GM20431 (cell line): ENCODE results near the gene KLHL2.
"Not testable (repeated sequence)": the region's sequence is repeated elsewhere in the genome, so short reads cannot be mapped to it uniquely, and the experiment has no call there.

ENCODE experiments used
- in situ Hi-C: fragments of 300-500 bp; cut with MseI, MboI; formaldehyde crosslinking; loops from one replicate; pipeline ENCODE4 v1.15.0; 2020; ENCODE audit warnings: low sequenced_read_pairs; ENCODE audit not compliant: unreplicated experiment

Gene KLHL2

DNA sequence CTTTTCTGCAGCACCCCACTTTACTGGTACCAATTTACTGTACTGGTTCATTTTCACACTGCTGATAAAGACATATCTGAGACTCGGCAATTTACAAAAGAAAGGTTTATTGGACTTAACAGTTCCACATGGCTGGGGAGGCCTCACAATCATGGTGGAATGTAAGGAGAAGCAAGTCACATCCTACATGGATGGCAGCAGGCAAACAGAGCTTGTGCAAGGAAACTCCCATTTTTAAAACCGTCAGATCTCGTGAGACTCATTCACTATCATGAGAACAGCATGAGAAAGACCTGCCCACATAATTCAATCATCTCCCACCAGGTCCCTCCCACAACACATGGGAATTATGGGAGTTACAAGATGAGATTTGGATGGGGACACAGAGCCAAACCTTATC is 77.3 kb downstream of the KLHL2 start:
- in situ Hi-C loops: not testable (repeated sequence)

DNA sequence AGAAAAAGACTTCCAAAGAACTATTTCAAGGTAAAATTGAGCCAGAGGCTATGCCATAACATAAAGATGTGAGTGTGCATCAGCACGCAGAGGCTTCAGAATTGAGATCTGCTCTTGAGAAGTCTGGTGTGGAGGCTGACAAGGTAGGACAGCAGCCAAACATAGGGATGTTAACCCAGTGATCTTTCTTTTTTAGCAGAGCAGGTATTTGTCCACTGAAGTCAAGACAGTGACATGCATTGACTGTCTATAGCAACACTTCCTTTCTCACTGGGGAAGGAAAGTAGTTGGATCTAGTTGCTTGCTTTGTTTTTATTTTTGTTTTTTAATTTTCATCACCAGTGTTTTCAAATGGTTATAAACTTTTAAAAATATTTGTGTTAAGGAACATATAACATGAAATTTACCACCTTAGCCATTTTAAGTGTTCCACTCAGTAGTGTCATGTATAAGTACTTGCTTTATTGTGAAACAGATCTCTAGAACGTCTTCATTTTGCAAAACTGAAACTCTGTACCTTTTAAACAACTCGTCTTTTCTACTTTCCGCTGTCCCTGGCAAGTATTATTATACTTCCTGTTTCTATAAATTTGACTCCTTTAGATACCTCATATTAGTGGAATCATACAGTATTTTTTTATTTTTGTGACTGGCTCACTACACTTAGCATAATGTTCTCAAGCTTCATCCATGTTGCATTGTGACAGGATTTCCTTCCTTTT is 79.4 kb downstream of the KLHL2 start:
- in situ Hi-C loops: not testable (repeated sequence)

DNA sequence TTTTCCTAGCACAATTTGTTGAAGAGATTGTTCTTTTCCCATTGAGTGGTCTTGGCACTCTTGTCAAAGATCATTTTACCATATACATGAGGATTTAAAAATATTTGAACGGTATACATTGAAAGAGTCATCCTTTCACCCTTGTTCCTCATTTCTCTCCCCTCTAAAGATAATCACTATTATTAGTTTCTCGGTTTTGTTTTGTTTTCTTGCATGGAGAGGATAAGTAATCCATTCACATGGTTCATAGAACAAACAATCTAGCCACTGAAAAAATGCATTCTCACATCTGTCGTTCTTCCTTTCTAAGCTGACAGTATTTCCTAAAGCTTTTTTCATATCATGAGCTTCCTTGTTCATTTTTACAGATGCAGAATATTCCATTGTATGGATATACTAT is 80.9 kb downstream of the KLHL2 start:
- in situ Hi-C loops: no loop called here

- in situ Hi-C loops: no loop called here
These were observed 81.5 kb downstream of the KLHL2 start for GRCh38 chr4:165288639-165289422.

GRCh38 chr4:165289423-165289785 is 82.0 kb downstream of the KLHL2 start:
- in situ Hi-C loops: no loop called here

DNA sequence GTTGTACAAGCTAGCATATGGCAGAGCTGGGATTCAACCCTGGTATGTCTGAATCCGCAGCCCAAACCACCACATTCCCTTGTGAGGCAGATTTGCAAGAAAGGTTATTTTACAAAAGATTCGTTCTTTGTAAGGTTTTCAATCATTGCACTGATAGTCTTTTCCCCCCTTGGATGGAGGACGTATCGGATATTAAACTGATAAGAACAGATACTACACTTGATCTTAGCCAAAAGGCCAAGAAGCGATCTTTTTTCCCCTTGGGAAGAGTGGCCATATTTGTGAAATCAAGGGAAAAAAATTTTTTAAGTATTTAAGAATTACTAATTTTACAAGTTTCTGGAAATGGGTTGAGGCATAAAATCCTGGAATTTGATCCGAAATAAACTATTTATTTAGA is 85.7 kb downstream of the KLHL2 start:
- in situ Hi-C loops: no loop called here

GRCh38 chr4:165293927-165294649 is 86.7 kb downstream of the KLHL2 start:
- in situ Hi-C loops: no loop called here

DNA sequence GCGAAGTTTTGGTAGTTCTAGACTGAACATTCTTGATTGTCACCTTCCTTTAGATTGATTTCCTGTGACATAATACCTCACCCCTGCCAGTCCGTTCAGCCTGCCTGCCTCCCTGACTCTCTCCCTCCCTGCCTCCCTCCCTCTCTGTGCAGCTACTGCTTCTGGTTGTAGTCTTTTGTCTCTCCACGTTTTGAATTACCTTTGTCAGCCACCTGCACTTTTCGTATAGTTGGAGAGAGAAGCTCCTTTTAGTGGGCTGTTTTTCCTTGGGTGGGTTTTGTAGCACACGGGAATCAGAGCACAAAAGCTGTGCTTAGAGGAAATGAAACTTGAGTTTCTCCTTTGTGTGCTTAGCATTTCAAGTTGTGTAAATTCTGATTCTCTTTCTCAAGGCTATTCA is 87.5 kb downstream of the KLHL2 start:
- in situ Hi-C loops: no loop called here

DNA sequence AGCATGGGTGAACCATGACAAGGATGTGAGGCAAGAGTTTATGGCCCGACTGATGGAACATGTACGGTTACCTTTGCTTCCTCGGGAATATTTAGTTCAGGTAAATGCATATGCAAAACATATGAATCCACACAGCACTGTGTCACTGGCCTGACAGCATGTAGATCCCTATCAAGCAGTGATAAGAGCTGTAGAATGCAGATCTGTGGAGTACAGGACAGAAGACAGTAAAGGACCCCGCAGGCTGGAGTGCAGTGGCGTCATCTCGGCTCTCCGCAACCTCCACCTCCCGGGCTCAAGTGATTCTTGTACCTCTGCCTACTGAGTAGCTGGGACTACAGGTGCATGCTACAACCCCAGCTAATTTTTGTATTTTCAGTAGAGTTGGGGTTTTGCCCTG is 90.3 kb downstream of the KLHL2 start:
- in situ Hi-C loops: no loop called here

DNA sequence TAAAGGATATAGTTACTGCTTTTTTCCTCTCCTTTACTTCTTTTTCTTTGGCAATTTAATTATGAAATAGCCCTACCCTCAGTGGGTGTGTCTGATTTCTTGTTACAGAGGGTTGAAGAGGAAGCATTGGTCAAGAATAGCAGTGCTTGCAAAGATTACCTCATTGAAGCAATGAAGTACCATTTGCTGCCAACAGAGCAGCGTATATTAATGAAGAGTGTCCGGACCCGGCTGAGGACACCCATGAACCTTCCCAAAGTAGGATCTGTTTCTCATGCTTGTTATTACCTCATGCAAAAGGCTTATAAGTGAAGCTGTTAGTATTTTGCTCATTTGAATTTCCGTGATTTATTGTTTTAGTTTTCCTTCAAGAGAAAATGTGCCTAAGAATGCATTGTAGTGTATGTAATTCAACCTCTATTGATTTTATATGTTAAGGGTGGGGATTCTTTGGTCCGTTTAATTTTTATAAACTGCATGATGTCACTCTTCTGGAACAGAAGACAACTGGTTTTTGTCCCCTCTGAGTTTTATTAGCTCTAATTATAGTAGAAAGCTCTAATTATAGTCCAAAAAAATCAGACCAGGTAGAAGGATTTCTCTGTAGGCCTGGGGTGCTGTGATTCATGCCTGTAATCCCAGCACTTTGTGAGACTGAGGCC is 92.2 kb downstream of the KLHL2 start:
- in situ Hi-C loops: no loop called here

DNA sequence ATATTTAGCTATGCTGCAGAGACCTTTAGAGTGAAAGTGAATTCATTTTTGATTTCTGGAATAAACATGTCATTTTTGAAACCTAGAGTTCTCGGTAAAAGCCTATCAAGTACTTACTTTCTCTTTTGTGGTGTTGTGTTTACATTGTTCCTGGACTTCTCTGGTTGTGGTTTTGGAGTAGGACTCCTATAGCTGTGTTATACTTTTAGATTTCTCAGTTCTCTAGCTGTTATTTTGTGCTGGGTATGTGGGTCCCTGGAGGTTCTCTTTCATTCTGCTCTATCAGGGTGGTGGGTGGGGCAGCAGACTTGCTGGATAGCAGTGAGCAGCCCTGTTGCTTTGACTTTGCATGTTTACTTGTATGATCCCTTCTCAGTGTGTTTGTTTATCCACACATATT is 94.5 kb downstream of the KLHL2 start:
- in situ Hi-C loops: no loop called here

GRCh38 chr4:165302658-165303057 is 95.3 kb downstream of the KLHL2 start:
- in situ Hi-C loops: no loop called here

DNA sequence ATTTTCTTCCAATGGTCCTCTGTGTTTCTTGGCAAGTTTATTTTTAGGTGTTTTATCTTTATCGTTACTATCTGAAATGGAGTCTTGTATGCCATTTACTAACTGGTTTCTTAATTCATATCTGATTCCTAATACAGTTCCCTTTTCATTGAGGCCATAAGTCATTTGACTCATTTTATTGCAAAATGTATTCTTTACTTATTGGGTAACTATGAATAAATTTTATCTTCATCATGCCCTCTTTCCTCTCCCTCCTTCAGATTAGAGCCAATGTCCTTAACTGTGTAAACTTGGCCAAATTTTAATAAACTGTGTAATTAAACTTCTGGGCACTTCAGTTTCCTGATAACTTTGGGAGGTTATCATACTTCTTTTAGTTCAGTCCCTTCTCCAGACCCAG is 100.8 kb downstream of the KLHL2 start:
- in situ Hi-C loops: no loop called here

DNA sequence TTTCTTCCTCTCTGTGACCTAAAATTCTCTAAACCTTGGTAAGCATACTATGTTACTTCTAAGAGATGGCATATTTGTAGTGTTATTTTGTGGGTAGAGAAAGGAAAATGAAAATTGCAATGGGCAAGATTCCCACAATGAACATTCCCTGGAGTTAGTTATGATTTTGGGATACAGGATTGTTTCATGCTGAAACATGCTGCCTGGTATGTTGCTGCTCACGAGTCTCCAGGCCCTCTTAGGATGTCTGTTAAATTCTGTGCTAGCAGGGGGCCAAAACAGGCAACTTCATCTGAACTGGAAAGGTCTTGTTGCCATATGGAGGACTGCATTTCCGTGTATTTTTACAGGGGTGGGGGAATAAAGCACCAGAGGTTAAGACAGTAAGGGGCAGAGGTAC is 101.2 kb downstream of the KLHL2 start:
- in situ Hi-C loops: no loop called here

DNA sequence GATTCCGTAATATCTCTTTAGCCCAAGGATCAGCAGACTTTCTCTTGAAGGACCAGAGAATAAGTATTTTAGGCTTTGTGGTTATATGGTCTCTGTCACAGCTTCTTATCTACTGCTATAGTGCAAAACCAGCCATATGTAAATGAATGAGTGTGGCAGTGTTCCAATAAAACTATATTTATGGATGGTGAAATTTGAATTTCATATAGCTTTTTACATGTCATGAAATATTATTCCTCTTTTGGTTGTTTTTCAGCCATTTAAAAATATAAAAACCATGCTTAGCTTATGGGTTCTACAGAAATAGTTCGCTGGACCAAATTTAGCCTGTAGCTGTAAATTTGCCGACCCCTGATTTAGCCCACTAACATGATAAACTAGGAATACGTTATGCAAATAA is 102.1 kb downstream of the KLHL2 start:
- in situ Hi-C loops: no loop called here

GRCh38 chr4:165312506-165312905 is 105.1 kb downstream of the KLHL2 start:
- in situ Hi-C loops: no loop called here

DNA sequence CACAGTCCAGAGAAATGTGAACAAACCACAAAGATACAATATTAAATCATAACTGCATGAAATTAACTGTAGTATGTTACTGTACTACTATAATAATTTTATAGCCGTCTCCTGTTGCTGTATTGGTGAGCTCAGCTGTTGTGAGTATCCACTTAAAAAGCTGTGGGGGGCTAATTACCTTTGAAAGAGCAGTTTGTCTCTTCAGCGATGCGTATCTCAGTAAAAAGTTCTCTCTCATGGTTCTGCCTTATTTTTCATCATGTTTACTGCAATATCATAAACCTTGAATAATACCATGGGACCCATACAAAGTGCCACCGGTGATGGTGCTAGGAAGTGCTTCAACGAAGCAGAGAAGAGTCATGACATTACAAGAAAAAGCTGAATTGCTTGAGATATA is 111.7 kb downstream of the KLHL2 start:
- in situ Hi-C loops: no loop called here

- in situ Hi-C loops: no loop called here
These were observed 112.1 kb downstream of the KLHL2 start for GRCh38 chr4:165319509-165319908.

DNA sequence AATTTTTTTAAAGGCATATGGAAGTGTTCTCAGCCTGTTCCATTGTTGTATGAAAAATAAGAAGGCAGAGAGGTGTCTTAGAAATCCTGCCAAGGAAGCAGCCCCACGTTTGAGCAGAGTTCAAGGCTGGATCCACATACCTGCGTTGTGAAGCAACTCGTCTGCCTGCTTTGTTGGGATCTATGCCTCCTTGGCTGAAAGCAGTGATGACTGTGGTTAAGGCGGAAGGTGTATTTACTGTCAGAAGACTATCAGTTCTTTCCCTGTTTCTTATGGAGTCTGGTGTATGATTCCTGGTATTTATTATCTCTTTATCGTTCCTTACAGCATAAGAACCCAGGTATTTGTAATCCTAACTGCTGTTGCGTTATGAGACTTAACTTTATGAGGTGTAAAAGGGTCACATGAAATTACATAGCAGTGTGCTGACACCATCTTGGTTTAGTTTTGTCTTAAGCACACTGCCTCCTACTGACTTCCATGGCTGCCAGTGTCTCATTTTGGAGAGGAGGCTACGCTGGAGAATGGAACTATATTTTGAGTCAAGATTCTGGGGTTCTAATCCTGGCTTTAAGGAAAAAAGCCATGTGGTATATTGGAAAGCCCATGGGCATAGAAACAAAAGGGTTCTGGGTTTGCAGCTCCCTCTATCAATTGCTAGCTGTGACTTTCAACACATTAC is 117.0 kb downstream of the KLHL2 start:
- in situ Hi-C loops: no loop called here

DNA sequence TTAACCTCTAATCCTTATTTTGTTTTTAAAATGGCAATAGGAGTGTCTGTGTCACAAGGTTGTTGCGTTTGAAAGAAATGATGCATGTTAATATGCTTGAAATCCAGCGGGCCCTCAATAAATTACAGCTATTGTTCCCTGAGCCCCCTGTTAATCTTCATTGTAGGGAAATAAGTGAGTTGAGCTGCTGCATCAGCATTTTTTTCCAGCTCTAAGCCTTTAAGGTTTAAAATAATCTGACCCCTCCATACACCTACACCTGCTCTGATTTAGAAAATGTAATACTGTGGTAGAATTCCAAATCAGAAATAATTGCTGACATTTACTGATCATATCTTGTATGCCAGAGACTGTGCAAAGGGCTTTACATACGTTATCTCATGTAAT is 117.5 kb downstream of the KLHL2 start:
- in situ Hi-C loops: no loop called here
